ENCODE results near the gene CGGBP1.

Gene CGGBP1

DNA sequence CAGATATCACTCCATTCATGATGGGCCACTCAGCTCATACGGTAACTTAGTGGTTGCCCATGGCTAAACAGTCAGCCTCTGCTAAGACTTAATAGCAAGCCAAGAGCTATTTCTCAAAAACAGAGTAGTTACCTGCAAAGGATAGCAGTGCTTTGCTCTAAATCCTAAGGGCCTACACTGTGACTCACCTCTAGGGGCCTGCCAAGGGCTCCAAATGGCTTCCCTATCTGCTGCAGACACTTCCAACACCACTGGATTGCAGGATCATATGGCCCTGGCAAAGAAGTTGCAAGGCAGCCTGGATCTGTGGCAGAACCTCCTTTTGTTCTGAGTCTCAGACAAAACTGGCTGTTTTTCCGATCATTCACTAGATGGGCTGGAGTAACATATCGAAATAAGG is 17.8 kb downstream of the CGGBP1 start:
- no peak for TF ChIP-seq CTCF (IDR thresholded peaks at IDR 0.05; ENCODE audit: insufficient read depth, low read length, missing control alignments)
- POLR2A ChIA-PET = no interaction called here
- CTCF ChIA-PET = no interaction called here
- no peak overlapping the region for H3K4me3 ChIP-seq (ENCODE audit: low read depth, low read length)
- DNase-seq (ENCODE audit: low read depth, low spot score) = no peak

- no peak overlapping the region for H3K4me3 ChIP-seq (ENCODE audit: low read depth, low read length)
- ChIA-PET CTCF (no interaction called here), POLR2A (no interaction called here)
- no peak for TF ChIP-seq CTCF (IDR thresholded peaks at IDR 0.05; ENCODE audit: insufficient read depth, low read length, missing control alignments)
- no peak for DNase-seq (ENCODE audit: low read depth, low spot score)
Measured at GRCh38 chr3:88040529-88040928, 18.3 kb downstream of the CGGBP1 start.

DNA sequence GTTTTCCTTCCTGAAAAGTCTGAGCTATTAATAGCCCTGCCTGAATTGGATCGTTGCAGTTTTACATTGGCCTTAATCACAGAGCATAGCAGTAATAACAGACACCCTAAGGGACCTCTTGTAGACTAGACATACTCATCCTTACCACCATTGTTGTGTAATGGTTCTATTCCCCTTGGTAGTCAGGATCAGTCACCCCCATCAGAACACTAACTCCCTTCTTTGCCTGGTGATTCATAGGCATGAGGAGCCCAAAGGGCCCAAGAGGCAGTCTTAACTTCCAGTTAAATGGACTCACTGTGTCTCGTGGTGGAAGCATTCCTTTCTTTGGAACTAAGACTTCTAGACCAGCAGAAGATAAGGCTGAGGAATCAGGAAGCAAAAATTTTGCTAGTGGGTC is 20.2 kb downstream of the CGGBP1 start:
- ChIA-PET CTCF (interaction anchor here (1.7 kb wide), 1 partner anchor 75 kb away, joined by 4 read pairs; no protein-coding TSS in a partner anchor), POLR2A (no interaction called here)
- peak; percentile 73 for DNase-seq (ENCODE audit: low read depth, low spot score)

DNA sequence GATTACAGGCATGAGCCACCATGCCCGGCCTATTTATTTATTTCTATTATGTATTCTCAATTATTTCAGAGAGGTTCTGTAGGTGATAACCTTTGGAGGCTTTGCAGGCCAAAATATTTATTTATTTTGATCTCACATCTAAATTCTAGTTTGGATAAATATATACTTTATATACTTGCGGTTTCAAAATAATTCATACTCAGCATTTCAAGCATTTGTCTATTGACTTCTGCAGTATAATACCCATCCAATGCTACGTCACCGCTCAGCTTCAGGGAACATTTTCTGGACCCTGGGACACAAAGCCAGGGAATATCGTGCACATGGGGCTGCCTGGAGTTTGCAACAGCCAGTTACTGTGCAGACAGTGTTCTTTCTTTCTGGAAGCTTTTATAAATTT is 22.6 kb downstream of the CGGBP1 start:
- no peak for DNase-seq (ENCODE audit: low read depth, low spot score)
- no peak overlapping the region for H3K4me3 ChIP-seq (ENCODE audit: low read depth, low read length)
- CTCF ChIA-PET = no interaction called here
- no peak for TF ChIP-seq CTCF (IDR thresholded peaks at IDR 0.05; ENCODE audit: insufficient read depth, low read length, missing control alignments)
- POLR2A ChIA-PET = no interaction called here

More for the DNA sequence above, 20.2 kb downstream of the CGGBP1 start:
- H3K4me3 ChIP-seq (ENCODE audit: low read depth, low read length) = no peak overlapping the region
- no peak for TF ChIP-seq CTCF (IDR thresholded peaks at IDR 0.05; ENCODE audit: insufficient read depth, low read length, missing control alignments)

- no peak for DNase-seq (ENCODE audit: low read depth, low spot score)
- TF ChIP-seq CTCF (IDR thresholded peaks at IDR 0.05; ENCODE audit: insufficient read depth, low read length, missing control alignments) = no peak
- POLR2A ChIA-PET = no interaction called here
- H3K4me3 ChIP-seq (ENCODE audit: low read depth, low read length) = no peak overlapping the region
- CTCF ChIA-PET = interaction anchor here (1.2 kb wide), 1 partner anchor 30 kb away, joined by 3 read pairs; no protein-coding TSS in a partner anchor
Measured at GRCh38 chr3:88034491-88035275, 24.1 kb downstream of the CGGBP1 start.

DNA sequence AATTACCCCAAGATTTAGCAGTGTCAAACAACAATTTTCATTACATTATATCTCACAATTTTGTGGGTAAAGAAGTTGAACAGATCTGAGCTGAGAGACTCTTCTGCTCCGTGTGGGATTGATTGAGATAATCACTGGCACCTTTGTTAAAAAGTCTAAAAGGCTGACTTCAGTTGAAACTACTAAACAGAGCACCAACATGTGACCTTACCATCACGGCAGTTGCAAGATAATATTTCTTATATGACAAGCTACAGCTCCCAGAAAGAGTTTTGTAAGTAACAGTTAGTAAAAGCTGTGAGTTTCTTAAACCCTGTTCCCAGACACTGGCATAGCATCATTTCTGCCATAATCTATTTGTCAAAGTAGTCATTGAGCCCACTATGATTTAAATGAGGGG is 25.0 kb downstream of the CGGBP1 start:
- POLR2A ChIA-PET = no interaction called here
- no peak for TF ChIP-seq CTCF (IDR thresholded peaks at IDR 0.05; ENCODE audit: insufficient read depth, low read length, missing control alignments)
- CTCF ChIA-PET = interaction anchor here (1.2 kb wide), 1 partner anchor 29 kb away, joined by 3 read pairs; no protein-coding TSS in a partner anchor
- no peak for DNase-seq (ENCODE audit: low read depth, low spot score)
- H3K4me3 ChIP-seq (ENCODE audit: low read depth, low read length) = no peak overlapping the region
